HTERT RPE-1 (cell line): ENCODE data around the gene WDFY1.

Source experiments
- in situ Hi-C: fragments of 300-500 bp; cut with MboI; formaldehyde crosslinking; loops from 4 replicates; pipeline ENCODE4 v1.14.3; 2020; ENCODE audit warnings: low sequenced_read_pairs

The WDFY1 gene

GRCh38 chr2:223944703-223945531 is at the start of gene WDFY1:
TSS of gene WDFY1 (minus strand) at chr2:223945335. CDS start at chr2:223945284, 51 bp downstream.
- in situ Hi-C loops = no loop called here

DNA sequence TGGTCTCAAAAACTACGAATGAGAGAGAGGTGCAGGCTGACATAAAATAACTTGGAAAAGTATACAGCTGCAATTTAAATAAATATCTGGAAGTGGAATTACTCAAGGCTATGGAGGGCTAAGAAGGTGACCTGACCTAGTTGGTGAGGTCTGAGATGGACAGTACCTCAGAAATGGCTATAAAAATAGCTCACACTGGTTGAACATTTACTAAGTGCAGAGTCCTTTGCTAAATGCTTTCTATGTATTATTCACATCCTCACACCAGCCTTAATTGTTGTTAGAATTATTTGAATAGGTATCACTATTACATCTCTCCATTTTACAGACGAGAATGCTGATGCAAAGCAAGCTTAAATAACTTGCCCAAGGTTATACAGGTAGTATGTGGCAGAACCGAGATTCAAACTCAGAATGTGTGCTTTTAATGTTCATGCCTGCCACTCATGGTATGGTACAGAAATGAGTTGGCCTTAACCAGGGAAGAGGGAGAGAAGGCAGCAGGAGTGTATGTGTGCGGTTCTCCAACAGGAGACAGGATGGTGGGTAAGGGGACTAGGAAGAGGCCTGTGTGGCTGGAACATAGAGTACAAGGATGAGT is 49.5 kb upstream of the WDFY1 start:
- in situ Hi-C loops = no loop called here

DNA sequence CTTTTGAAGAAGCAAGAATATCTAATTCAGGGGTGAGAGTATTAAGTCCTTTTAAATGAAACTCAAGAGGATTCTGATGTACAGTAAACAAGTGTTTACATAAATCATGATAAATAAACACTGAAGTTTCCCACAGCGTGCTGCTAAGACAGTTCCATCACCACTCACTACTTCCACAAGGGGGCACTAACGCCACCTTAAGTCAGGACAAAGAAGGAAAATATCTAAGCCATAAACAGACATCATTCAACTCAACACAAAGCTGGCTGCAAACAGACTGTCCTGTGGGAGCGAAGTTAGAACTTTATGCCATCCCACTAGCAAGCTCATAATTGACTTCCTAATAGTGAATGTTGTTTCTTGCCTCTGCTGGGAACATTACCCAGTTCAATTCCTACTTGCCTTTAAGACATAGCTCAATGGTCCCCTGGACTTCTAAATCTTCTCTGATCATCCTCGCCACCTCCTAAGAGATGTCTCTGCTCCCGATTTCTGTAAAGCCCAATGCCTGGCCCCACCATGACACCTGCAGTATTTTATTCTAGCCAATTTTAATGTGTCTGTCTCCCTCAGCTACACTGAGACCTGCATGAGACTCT is 48.6 kb upstream of the WDFY1 start:
- in situ Hi-C loops = no loop called here

GRCh38 chr2:223991611-223992010 is 46.5 kb upstream of the WDFY1 start:
- in situ Hi-C loops = no loop called here

DNA sequence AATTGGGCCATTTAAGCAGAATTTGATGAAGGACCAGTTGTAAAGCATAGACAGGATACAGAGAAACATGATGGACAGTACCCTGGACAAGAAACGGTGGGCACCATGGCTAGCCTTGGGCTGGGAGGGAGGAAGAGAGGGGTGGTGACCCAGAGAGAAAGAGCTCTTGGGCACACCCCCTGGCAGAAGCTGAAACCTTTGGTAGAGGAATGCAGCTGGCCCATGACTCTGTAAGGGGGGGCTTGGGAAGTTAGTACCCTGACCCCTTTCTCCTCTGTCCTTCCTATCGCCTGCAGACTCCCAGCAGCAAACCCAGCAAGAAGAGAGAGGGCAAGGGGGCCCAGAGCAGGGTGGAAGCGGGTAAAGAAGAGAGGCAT is 44.7 kb upstream of the WDFY1 start:
- in situ Hi-C loops = no loop called here

DNA sequence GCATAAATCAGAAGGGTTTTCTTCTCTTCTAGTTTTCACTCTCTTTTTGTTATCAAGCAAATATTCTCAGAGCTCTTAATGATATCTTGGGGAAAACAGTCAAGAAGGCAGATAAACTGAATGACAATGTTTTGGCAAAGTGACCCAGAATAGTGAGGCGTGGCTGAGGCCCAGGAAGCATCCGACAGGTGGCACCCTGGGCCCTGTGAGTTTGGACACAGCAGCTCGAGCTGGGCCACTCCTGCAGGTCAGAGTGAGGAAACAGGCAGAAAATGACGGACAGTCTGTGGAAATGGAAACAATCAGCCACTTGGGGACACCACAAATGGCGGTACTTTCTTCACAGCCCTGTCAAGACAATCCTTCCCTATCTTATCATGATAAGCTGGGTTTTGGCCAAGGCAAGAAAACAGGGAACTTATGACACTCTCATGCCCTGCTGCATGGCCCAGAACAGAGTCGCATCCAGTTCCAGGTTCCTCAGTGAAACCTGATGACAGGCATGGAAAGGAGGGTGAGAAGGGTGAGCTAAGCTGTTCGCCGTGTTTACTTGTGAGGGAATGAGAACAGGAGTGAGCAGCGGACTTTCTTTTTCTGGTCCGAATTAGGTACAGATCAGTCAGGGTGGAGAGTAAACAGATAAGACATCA is 44.2 kb upstream of the WDFY1 start:
- in situ Hi-C loops = no loop called here

GRCh38 chr2:223981241-223981640 is 36.1 kb upstream of the WDFY1 start:
- in situ Hi-C loops = no loop called here

GRCh38 chr2:223980803-223981202 is 35.7 kb upstream of the WDFY1 start:
- in situ Hi-C loops = no loop called here

DNA sequence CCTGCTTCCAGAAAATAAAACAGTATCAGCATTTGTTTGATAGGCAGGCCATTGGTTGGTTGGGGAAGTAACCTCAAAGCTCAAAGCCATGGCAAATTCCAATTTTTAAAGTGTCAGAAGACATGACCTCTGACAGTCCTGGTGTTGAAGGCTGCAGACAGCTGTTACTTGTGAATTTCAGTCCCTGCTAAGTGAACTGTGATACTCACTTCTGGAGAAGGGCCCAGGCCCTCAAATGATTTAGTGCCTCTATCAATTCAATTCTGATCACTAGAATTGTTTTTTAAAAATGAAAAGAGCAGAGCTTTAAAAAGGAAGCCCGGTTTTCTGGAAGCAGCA is 35.2 kb upstream of the WDFY1 start:
- in situ Hi-C loops = no loop called here

GRCh38 chr2:223979730-223980396 is 34.7 kb upstream of the WDFY1 start:
- in situ Hi-C loops = no loop called here

- in situ Hi-C loops = no loop called here
Measured at GRCh38 chr2:223978451-223978850, 33.3 kb upstream of the WDFY1 start.

GRCh38 chr2:223976635-223977226 is 31.6 kb upstream of the WDFY1 start:
- in situ Hi-C loops = no loop called here

- in situ Hi-C loops = no loop called here
Measured at GRCh38 chr2:223973606-223974005, 28.5 kb upstream of the WDFY1 start.

DNA sequence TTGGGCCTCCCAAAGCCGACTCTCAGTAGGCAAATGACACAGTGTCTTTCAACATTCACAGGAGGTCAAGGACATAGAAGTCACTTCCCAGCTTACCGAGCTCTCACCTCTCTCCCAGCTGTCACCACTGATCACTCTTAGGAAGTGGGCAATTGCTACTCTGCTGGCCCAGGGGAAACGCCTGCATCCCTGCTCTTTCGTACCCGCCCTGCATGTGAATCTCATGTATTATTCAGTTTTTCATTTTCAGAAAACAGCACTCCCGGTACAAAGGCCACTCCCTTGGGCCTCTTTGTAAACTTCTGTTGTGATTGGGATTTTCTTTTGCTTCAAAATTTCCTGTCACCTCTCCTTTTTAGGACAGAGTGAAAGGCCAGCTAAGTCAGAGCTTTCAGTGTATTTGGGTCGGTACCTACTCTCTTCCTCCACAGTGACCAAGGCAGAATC is 27.5 kb upstream of the WDFY1 start:
- in situ Hi-C loops = no loop called here

DNA sequence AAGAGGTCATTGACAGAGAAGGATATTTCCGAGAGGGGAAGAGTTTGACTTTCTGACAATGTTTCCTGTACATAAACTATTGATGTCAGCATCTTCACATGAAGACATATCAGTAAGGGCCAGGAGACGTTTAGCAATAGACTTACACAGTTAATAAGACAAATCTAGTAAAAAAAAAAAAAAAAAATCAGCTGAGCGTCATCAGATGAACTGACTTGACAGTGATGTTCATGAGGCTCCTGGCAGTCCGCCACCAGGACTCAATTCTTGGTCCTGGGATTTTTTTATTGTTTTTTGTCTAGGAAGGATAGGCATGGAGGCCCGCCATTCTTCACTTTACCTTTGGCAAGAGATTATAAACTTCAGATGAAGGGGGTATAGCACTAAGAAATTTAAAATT is 26.6 kb upstream of the WDFY1 start:
- in situ Hi-C loops = no loop called here

GRCh38 chr2:223970343-223971128 is 25.4 kb upstream of the WDFY1 start:
- in situ Hi-C loops = no loop called here

- in situ Hi-C loops = no loop called here
Measured at GRCh38 chr2:223969856-223970255, 24.7 kb upstream of the WDFY1 start.

DNA sequence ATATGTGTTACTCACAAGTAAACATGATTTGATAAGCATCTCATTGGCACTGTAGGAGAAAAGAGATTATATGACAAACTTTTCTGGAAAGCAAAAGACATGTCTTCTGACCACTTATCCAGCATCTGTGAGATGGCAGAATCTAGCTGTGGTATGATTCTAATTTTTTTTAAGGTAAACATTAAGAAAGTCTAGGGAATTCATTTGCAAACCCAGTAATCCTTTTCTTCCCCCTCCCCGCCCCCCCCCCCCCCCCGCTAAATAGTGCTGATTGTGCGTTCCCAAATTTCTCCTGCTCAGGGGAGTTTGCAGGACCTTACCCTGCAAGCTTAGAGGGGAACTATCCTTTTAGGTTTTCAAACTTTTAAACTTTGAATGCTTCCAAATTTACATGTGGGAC is 24.2 kb upstream of the WDFY1 start:
- in situ Hi-C loops = no loop called here

DNA sequence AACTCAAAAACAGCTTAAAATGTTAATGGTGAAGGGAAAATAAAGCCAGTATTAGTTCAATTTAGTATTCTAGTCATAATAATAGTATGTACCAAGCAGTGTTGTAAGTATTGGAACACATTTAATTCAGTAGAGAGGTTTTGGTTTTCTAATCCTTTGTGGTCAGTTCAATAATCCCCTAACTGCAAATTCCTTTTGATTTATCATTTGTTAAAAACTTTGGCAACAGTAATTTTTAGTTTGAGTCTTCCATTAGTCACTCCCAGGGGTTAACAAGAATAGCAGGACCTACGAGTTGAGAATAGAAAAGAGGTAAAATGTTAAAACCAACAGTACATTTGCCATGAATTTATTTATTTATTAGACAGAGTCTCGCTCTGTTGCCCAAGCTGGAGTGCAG is 22.8 kb upstream of the WDFY1 start:
- in situ Hi-C loops = no loop called here

- in situ Hi-C loops = no loop called here
Measured at GRCh38 chr2:223959688-223960087, 14.6 kb upstream of the WDFY1 start.
